Measurements from ENCODE around the gene IKZF3. TPM values are rescaled to one million over a fixed set of nuclear protein-coding genes. Genes with fewer than 3 reads are reported as not detected.

The IKZF3 gene
- total RNA-seq, 4 donors from 2014 or later = 1.8 to 2.8 (median 2.6) TPM

DNA sequence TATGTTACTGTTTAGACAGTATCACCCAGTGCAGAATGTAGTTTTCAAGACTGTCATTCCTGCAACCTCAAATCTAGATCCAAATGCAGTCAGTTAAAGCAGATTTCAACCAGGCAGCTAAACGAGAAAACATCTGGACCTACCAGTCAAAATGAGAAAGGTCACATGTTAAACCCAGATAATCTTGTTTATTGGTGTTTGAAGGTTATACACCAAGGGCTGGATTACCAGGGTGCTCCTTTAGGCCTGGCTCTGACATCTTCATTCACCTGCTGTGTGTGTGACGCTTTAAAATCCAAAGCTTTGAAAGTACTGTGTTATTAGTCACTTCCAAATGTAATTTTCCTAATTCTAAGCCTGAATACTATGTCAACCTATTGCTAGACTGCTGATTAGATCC lies 54.9 kb downstream of the IKZF3 start:
- no peak for TF ChIP-seq POLR2A (IDR thresholded peaks at IDR 0.05)
- TF ChIP-seq, protein P1, sequence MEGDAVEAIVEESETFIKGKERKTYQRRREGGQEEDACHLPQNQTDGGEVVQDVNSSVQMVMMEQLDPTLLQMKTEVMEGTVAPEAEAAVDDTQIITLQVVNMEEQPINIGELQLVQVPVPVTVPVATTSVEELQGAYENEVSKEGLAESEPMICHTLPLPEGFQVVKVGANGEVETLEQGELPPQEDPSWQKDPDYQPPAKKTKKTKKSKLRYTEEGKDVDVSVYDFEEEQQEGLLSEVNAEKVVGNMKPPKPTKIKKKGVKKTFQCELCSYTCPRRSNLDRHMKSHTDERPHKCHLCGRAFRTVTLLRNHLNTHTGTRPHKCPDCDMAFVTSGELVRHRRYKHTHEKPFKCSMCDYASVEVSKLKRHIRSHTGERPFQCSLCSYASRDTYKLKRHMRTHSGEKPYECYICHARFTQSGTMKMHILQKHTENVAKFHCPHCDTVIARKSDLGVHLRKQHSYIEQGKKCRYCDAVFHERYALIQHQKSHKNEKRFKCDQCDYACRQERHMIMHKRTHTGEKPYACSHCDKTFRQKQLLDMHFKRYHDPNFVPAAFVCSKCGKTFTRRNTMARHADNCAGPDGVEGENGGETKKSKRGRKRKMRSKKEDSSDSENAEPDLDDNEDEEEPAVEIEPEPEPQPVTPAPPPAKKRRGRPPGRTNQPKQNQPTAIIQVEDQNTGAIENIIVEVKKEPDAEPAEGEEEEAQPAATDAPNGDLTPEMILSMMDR (IDR thresholded peaks at IDR 0.05) = no peak
- intact Hi-C loops (cut with DNase I) = no loop called here

DNA sequence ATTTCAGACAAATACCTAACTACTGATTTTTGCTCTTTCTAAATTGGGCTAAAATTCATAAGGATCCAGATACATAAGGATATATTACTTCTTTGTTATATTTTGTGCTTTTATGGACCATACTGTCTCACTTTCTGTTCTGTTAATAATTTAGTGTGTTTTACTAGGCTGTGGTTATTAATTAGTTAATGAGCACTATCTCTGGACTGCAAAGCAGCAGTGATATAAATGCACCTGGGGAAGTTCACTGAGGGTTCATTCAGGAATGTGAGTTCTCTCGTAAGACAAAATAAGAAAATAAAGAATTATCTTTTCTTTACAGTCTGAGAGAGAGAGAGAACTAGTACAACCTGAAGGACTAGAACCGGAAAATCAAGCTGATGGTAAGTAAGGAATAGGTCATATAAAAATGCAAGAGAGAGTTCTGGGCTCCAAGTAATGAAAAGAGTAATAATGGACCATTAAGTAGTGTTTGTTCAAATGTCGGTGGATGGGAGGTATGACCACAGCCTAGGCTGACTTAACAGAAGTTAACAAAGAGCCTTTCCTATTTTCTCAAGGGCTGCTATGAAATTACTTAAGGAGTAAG lies 55.6 kb downstream of the IKZF3 start:
- H3K27me3 ChIP-seq = no peaks in the 10 kb centered on the region
- peaks cover 5 to 11% of the 10 kb centered on the region in 2 donors for H3K4me1 ChIP-seq
- intact Hi-C loops (cut with DNase I) = no loop called here
- no peak for TF ChIP-seq POLR2A (IDR thresholded peaks at IDR 0.05)
- TF ChIP-seq, protein P1 (IDR thresholded peaks at IDR 0.05) = no peak
- H3K27ac ChIP-seq = peak overlapping the region in 1 of 3 donors; percentile 7
- WGBS, 2 donors = 30 to 51% methylated on average over 3 of the region's 3 CpGs
- no peak for DNase-seq
- H3K36me3 ChIP-seq = no peaks in the 10 kb centered on the region
- no peaks in the 10 kb centered on the region for H3K9me3 ChIP-seq
- no peak overlapping the region for H3K4me3 ChIP-seq (replicated peaks in 1 of 3)

More for the DNA sequence above, 54.9 kb downstream of the IKZF3 start:
- Histone ChIP-seq H3K9me3 (no peaks in the 10 kb centered on the region), H3K4me3 (replicated peaks in 1 of 3) (no peak overlapping the region), H3K27me3 (no peaks in the 10 kb centered on the region), H3K4me1 (peaks cover 5 to 11% of the 10 kb centered on the region in 2 donors), H3K36me3 (no peaks in the 10 kb centered on the region), H3K27ac (peak overlapping the region in 1 of 3 donors; percentile 7)
- DNase-seq = no peak
- WGBS, 2 donors = 70 to 76% methylated on average over 2 of the region's 2 CpGs

DNA sequence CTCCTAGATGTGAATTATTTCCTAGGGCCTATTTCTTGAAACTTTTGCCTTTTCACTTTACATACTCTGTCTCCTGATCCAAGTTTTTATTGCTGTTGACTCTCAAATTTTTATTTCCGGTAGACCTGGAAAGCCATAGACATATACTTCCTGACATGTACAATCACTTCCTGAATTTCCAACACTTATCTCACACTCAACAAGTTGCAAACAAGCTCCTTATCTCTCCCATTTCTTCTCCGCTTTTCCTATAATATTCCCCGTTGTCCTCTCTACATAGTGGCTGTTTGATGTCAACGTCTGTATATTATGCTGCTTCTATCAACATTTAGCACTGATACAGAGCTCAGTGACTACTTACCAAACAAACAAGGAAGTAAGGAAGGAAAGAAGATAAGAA lies 59.3 kb downstream of the IKZF3 start:
- Histone ChIP-seq H3K27ac (no peak overlapping the region), H3K36me3 (no peaks in the 10 kb centered on the region), H3K4me3 (replicated peaks in 1 of 3) (no peak overlapping the region), H3K27me3 (no peaks in the 10 kb centered on the region), H3K4me1 (peaks cover 0 to 10% of the 10 kb centered on the region in 2 donors), H3K9me3 (no peaks in the 10 kb centered on the region)
- 63 to 68% methylated on average over 4 of the region's 4 CpGs for WGBS, 2 donors
- DNase-seq = no peak
- intact Hi-C loops (cut with DNase I) = no loop called here
- no peak for TF ChIP-seq POLR2A (IDR thresholded peaks at IDR 0.05)
- TF ChIP-seq, protein P1 (IDR thresholded peaks at IDR 0.05) = no peak

DNA sequence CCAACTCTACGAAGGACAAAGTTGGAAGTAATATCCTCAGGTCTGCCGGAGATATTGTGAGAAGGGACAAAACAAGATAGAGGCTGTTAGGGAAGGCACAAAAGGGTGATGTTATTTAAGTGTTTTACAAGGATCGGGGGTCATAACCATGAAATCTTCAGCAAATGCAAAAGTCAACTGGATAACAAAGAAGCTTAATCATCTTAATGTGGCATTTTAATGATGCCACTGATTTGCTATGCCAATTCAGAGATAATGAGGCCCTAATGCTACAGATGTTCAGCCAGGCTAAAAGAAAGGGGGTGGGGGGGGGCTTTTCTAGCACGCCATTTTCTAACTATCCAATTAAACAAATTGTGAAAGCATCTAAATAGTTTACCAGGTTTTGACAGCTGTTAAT lies 63.1 kb downstream of the IKZF3 start:
- H3K27me3 ChIP-seq = no peaks in the 10 kb centered on the region
- H3K27ac ChIP-seq = no peak overlapping the region
- H3K36me3 ChIP-seq = no peaks in the 10 kb centered on the region
- no peaks in the 10 kb centered on the region for H3K9me3 ChIP-seq
- TF ChIP-seq POLR2A (IDR thresholded peaks at IDR 0.05) = no peak
- TF ChIP-seq, protein P1 (IDR thresholded peaks at IDR 0.05) = no peak
- no peak for DNase-seq
- WGBS, 2 donors = 62 to 64% methylated on average over 4 of the region's 4 CpGs
- H3K4me1 ChIP-seq = peaks cover 0 to 5% of the 10 kb centered on the region in 2 donors
- H3K4me3 ChIP-seq (replicated peaks in 1 of 3) = no peak overlapping the region
- intact Hi-C loops (cut with DNase I) = no loop called here

GRCh38 chr17:39800540-39800939 lies 63.6 kb downstream of the IKZF3 start:
- Histone ChIP-seq H3K4me3 (replicated peaks in 1 of 3) (no peak overlapping the region), H3K27ac (peak overlapping the region in 1 of 3 donors; percentile 24), H3K9me3 (no peaks in the 10 kb centered on the region), H3K36me3 (no peaks in the 10 kb centered on the region), H3K4me1 (peaks cover 3 to 5% of the 10 kb centered on the region in 2 donors), H3K27me3 (no peaks in the 10 kb centered on the region)
- TF ChIP-seq, protein P1 (IDR thresholded peaks at IDR 0.05) = no peak
- TF ChIP-seq POLR2A (IDR thresholded peaks at IDR 0.05) = no peak
- 4 to 25% methylated on average over 1 of the region's 1 CpG for WGBS, 2 donors
- DNase-seq = peak; percentile 42 to 45
- intact Hi-C loops (cut with DNase I) = no loop called here

All from thyroid gland (tissue), 4 donors.